Kidney (tissue), 14 donors: ENCODE measurements around the gene SPECC1L. TPM values are rescaled to one million over a fixed set of nuclear protein-coding genes. Genes with fewer than 3 reads are reported as not detected.

Source experiments
- DNase-seq, 5 donors: peaks; one replicate each; pipeline ENCODE4 v3.0.0-alpha.2; 2013 to 2020
- FAIRE-seq: peaks from 2 replicates; lab custom pipeline; 2012; peaks lifted over from hg19 to GRCh38; lab: Jason Lieb, UNC
- H3K27ac ChIP-seq, 2 donors: one replicate each; pipeline ENCODE4 v1.7.0; 2013; ENCODE audit warnings: low read depth in 2 of 2, low read length in 2 of 2, inconsistent platforms in 1 of 2
- H3K27me3 ChIP-seq: one replicate; pipeline ENCODE4 v1.7.1; 2013; ENCODE audit warnings: low read length, inconsistent platforms; ENCODE audit not compliant: control insufficient read depth, insufficient read depth
- H3K36me3 ChIP-seq, 3 donors: one replicate each; pipeline versions ENCODE4 v1.7.0 to v1.7.1; 2013; ENCODE audit warnings: low read length in 3 of 3, control low read depth in 1 of 3, inconsistent platforms in 1 of 3; ENCODE audit not compliant: insufficient read depth in 3 of 3, control insufficient read depth in 2 of 3
- H3K4me1 ChIP-seq, 3 donors: one replicate each; pipeline versions ENCODE4 v1.7.0 to v1.7.1; 2013; ENCODE audit warnings: low read length in 3 of 3, inconsistent platforms in 1 of 3, low read depth in 1 of 3; ENCODE audit not compliant: control insufficient read depth in 2 of 3, insufficient read depth in 2 of 3
- H3K4me3 ChIP-seq, 3 donors: one replicate each; pipeline versions ENCODE4 v1.7.0 to v1.8.1; 2013; ENCODE audit warnings: low read length in 3 of 3, control low read depth in 1 of 3, inconsistent platforms in 1 of 3
- H3K9ac ChIP-seq, 3 donors: one replicate each; pipeline versions ENCODE4 v1.7.0 to v1.7.1; 2013; ENCODE audit warnings: low read length in 3 of 3, control low read depth in 1 of 3, inconsistent platforms in 1 of 3
- H3K9me3 ChIP-seq, 3 donors: one replicate each; pipeline versions ENCODE4 v1.7.0 to v1.7.1; 2013; ENCODE audit warnings: low read length in 3 of 3, control low read depth in 1 of 3, inconsistent platforms in 1 of 3; ENCODE audit not compliant: control insufficient read depth in 2 of 3, insufficient read depth in 1 of 3
- CTCF ChIP-seq: IDR thresholded peaks from 3 replicates; pipeline ENCODE4 v1.5.1; 2012; ENCODE audit warnings: mild to moderate bottlenecking, moderate library complexity, borderline replicate concordance; ENCODE audit not compliant: insufficient read depth; ENCODE audit errors: extremely low read depth
- intact Hi-C: fragments of 100-400 bp; cut with DNase I; formaldehyde crosslinking; loops from one replicate; pipeline ENCODE4 v1.11.1; 2022
- polyA plus RNA-seq: library from polyadenylated mRNA; stranded (reverse); fragments of 350-450 nt; fragmentation: Illumina TruSeq; extraction: RNeasy Lipid Tissue Mini Kit (QIAGEN cat#74804); gene quantifications from one replicate; pipeline ENCODE4 v1.2.3, GENCODE V29; 2014; ENCODE audit warnings: low read depth, low replicate concordance; ENCODE audit not compliant: insufficient read depth
- total RNA-seq: library from RNA; stranded (reverse); fragmentation: NEBNext Ultra II Directional; extraction: Animal tissue kit (Norgen Biotek cat#: 25700); gene quantifications from one replicate; pipeline ENCODE4 v1.2.1, GENCODE V29; 2021
- donor health status: control.
- donor health status: control.
- donor health status: control.
- donor health status: control.
- donor health status: control.
- donor health status: DM: yes; HTN: yes; CAD: no.
- donor health status: Normal renal cell carcinoma (clear cell type).

SPECC1L gene
- total and polyA plus RNA-seq, 2 donors from 2014 or later: 11.1 to 65.8 TPM

GRCh38 chr22:24432059-24432853 lies 161.6 kb downstream of the SPECC1L start:
- FAIRE-seq (no peak), DNase-seq (peak; percentile 52 to 91 (median 68))
- peaks cover 0 to 55% (median 31%) of the 10 kb centered on the region in 3 donors for H3K4me1 ChIP-seq
- peak overlapping the region; percentile 43 to 48 for H3K27ac ChIP-seq
- intact Hi-C loops: no loop called here
- no peaks in the 10 kb centered on the region for H3K36me3 ChIP-seq
- no peaks in the 10 kb centered on the region for H3K27me3 ChIP-seq
- H3K9me3 ChIP-seq: no peaks in the 10 kb centered on the region
- H3K9ac ChIP-seq: no peak overlapping the region
- no peak overlapping the region for H3K4me3 ChIP-seq
- no peak for TF ChIP-seq CTCF

GRCh38 chr22:24433001-24433827 lies 162.6 kb downstream of the SPECC1L start:
- no peak for TF ChIP-seq CTCF
- Histone ChIP-seq H3K4me1 (peaks cover 0 to 55% (median 31%) of the 10 kb centered on the region in 3 donors), H3K9ac (no peak overlapping the region), H3K27me3 (no peaks in the 10 kb centered on the region), H3K4me3 (no peak overlapping the region), H3K27ac (no peak overlapping the region), H3K9me3 (no peaks in the 10 kb centered on the region), H3K36me3 (no peaks in the 10 kb centered on the region)
- intact Hi-C loops: no loop called here
- DNase-seq (peak in 1 of 5 donors; percentile 70), FAIRE-seq (no peak)

- intact Hi-C loops: no loop called here
- DNase-seq (peak in 1 of 5 donors; percentile 79), FAIRE-seq (no peak)
- peak overlapping the region in 1 of 2 donors; percentile 24 for H3K27ac ChIP-seq
- H3K9me3 ChIP-seq: no peaks in the 10 kb centered on the region
- no peak overlapping the region for H3K4me3 ChIP-seq
- peaks cover 0 to 52% (median 31%) of the 10 kb centered on the region in 3 donors for H3K4me1 ChIP-seq
- H3K27me3 ChIP-seq: no peaks in the 10 kb centered on the region
- no peak for TF ChIP-seq CTCF
- H3K36me3 ChIP-seq: no peaks in the 10 kb centered on the region
- H3K9ac ChIP-seq: no peak overlapping the region
These were observed 163.3 kb downstream of the SPECC1L start for GRCh38 chr22:24433828-24434470.
